K562 (cell line): ENCODE data around the gene CD48. TPM values are rescaled to one million over a fixed set of nuclear protein-coding genes. Genes with fewer than 3 reads are reported as not detected.
A peak's percentile ranks its signal among the peaks of the same experiment; 100 is the strongest.

Experiments used
- CREB3L1 ChIP-seq: fragments of 450-650 bp; IDR thresholded peaks from 2 replicates; pipeline ENCODE4 v1.6.1; 2014; ENCODE audit warnings: low read depth, mild to moderate bottlenecking, moderate library complexity, borderline replicate concordance
- HBP1 ChIP-seq: fragments of 450-650 bp; formaldehyde crosslinking; IDR thresholded peaks from 2 replicates; pipeline ENCODE4 v1.4.0; 2022; ENCODE audit warnings: missing genetic modification characterization
- MCM3 ChIP-seq: fragments of 450-650 bp; IDR thresholded peaks from 2 replicates; pipeline ENCODE4 v1.6.1; 2016
- MGA ChIP-seq: fragments of 450-650 bp; IDR thresholded peaks from 2 replicates; pipeline ENCODE4 v1.6.1; 2016; ENCODE audit warnings: mild to moderate bottlenecking, moderate library complexity
- polyA plus RNA-seq, 8 experiments: library from polyadenylated mRNA; depleted of rRNA in 4 of 8; stranded (reverse) in 5 of 8; unstranded in 3 of 8; fragments of >200 nt; fragmentation: Nextera tagmentation in 2 of 8; fragmentation: Illumina TruSeq in 1 of 8; extraction: Ambion mirVana in 2 of 8; extraction: Trizol in 1 of 8; gene quantifications; 2 replicates each; pipeline versions ENCODE4 v1.2.1 to v1.2.3, GENCODE V29; 2011 to 2014; ENCODE audit warnings: inconsistent platforms in 1 of 8, missing spikeins in 1 of 8
- total RNA-seq, 7 experiments: library from RNA; depleted of rRNA in 6 of 7; stranded (reverse); fragments of >200 nt in 6 of 7; fragmentation: Illumina TruSeq in 2 of 7; extraction: Trizol in 2 of 7; gene quantifications; 2 replicates each; pipeline versions ENCODE4 v1.2.1 to v1.2.3, GENCODE V29; 2011 to 2021; ENCODE audit warnings: low replicate concordance in 1 of 7

CD48 gene
- total and polyA plus RNA-seq, 9 of the 15 experiments (the other 6 are each of a cell fraction or from before 2014, with no cell fraction given), result 0.10 to 0.42 (median 0.29) TPM; not detected in 3

GRCh38 chr1:160726498-160727315 lies 15.1 kb upstream of the CD48 start (continued):
- TF ChIP-seq MGA (0 out of 2 replicates have a peak, but pooled peaks have one; percentile 18), CREB3L1 (no peak), HBP1 (no peak), MCM3 (no peak)
